ENCODE measurements around the gene CCDC50. TPM values are rescaled to one million over a fixed set of nuclear protein-coding genes. Genes with fewer than 3 reads are reported as not detected.

Gene CCDC50
- total and polyA plus RNA-seq, 2 of the 8 experiments (the other 6 are each of a cell fraction or from before 2014, with no cell fraction given): 7.3 to 19.2 TPM

GRCh38 chr3:191352014-191352413, 22.8 kb downstream of the CCDC50 start:
- no peaks in the 10 kb centered on the region for H3K79me1 ChIP-seq (ENCODE audit: low read depth, low read length)
- no peak overlapping the region for H3K23ac ChIP-seq (ENCODE audit: insufficient read length)
- no peaks in the 10 kb centered on the region for H3K27me3 ChIP-seq (replicated peaks in 1 of 4; ENCODE audit: control insufficient read depth in 3 of 4, extremely low read depth in 1 of 4, insufficient read depth in 3 of 4, low read length in 3 of 4)
- ChIA-PET CTCF (ENCODE audit: partially characterized antibody) (no interaction called here), POLR2A (ENCODE audit: partially characterized antibody) (no interaction called here)
- no peak overlapping the region for H3K14ac ChIP-seq (ENCODE audit: insufficient read length)
- no peak overlapping the region for H2BK5ac ChIP-seq (ENCODE audit: low read depth, low read length)
- H4K20me1 ChIP-seq (replicated peaks in 1 of 2; ENCODE audit: control insufficient read depth in 1 of 2, insufficient read depth in 2 of 2, low read length in 2 of 2): no peaks in the 10 kb centered on the region
- no peak overlapping the region for H3K4ac ChIP-seq (replicated peaks; ENCODE audit: insufficient read length, low read depth, low read length)
- no peaks in the 10 kb centered on the region for H3K9me3 ChIP-seq (ENCODE audit: insufficient read depth in 2 of 2, low read depth in 1 of 2, low read length in 1 of 2)
- no peak overlapping the region for H2BK120ac ChIP-seq (replicated peaks; ENCODE audit: low read depth, low read length)
- H3K4me1 ChIP-seq (replicated peaks in 1 of 4; ENCODE audit: control insufficient read depth in 3 of 4, insufficient read depth in 4 of 4, low read length in 3 of 4): peaks cover 0 to 2% (median under 1%) of the 10 kb centered on the region in 4 experiments; a peak in 2 of 7 replicates
- no peak overlapping the region for H2BK15ac ChIP-seq (ENCODE audit: low read length)
- no peak overlapping the region for H4K5ac ChIP-seq (ENCODE audit: insufficient read length, low read depth, low read length)
- no peak overlapping the region for H4K91ac ChIP-seq (replicated peaks; ENCODE audit: insufficient read length, low read length)
- no peak for DNase-seq (ENCODE audit: low read depth in 1 of 2, low spot score in 2 of 2)
- H3K4me3 ChIP-seq (ENCODE audit: extremely low read depth in 1 of 4, insufficient read depth in 2 of 4, low read depth in 3 of 4, low read length in 4 of 4): no peak overlapping the region
- H2BK12ac ChIP-seq (ENCODE audit: low read depth, low read length): no peak overlapping the region
- no peak overlapping the region for H2AK5ac ChIP-seq (ENCODE audit: low read depth, low read length)
- no peak overlapping the region for H3K18ac ChIP-seq (ENCODE audit: extremely low read depth, low read length)
- no peak overlapping the region for H3K4me2 ChIP-seq (ENCODE audit: insufficient read depth in 1 of 2, low read depth in 2 of 2, low read length in 2 of 2)
- no peak overlapping the region for H3K56ac ChIP-seq (replicated peaks; ENCODE audit: insufficient read length, low read depth, low read length)
- no peak overlapping the region for H2AFZ ChIP-seq (ENCODE audit: low read length)
- no CpG with 5 or more reads among the region's 1 CpG for WGBS, 2 experiments (ENCODE audit: extremely low coverage in 1 of 2, insufficient coverage in 1 of 2, insufficient read length in 1 of 2, insufficient replicate concordance in 2 of 2, low coverage in 1 of 2, low lambda C conversion rate in 2 of 2, missing lambda C conversion rate in 1 of 2)
- H3K36me3 ChIP-seq (ENCODE audit: control insufficient read depth in 2 of 4, insufficient read depth in 4 of 4, low read length in 3 of 4): no peaks in the 10 kb centered on the region
- H3K23me2 ChIP-seq (ENCODE audit: low read depth, low read length): no peaks in the 10 kb centered on the region
- no peak overlapping the region for H3K9ac ChIP-seq (replicated peaks in 1 of 4; ENCODE audit: extremely low read depth in 1 of 4, low read depth in 3 of 4, low read length in 3 of 4)
- no peak overlapping the region for H4K8ac ChIP-seq (ENCODE audit: extremely low read depth, insufficient read depth, low read length)
- H3K27ac ChIP-seq (ENCODE audit: low read depth, low read length): no peak overlapping the region
- H3K79me2 ChIP-seq (ENCODE audit: control insufficient read depth in 1 of 2, insufficient read depth in 2 of 2, low read length in 2 of 2): peaks cover 0 to 2% of the 10 kb centered on the region in 2 experiments; a peak in 1 of 4 replicates
- FAIRE-seq: no peak
- H2BK20ac ChIP-seq (ENCODE audit: low read length): no peak overlapping the region
- TF ChIP-seq TAF7 (optimal IDR thresholded peaks at IDR 0.05; ENCODE audit: borderline replicate concordance, low read depth, low read length) (no peak), KDM1A (IDR thresholded peaks at IDR 0.05; ENCODE audit: borderline replicate concordance, low read length) (no peak), NRF1 (IDR thresholded peaks at IDR 0.05; ENCODE audit: low read depth, low read length) (no peak), CREB1 (IDR thresholded peaks at IDR 0.05) (no peak), SP2 (IDR thresholded peaks at IDR 0.05; ENCODE audit: low read length) (no peak), GTF2F1 (IDR thresholded peaks at IDR 0.05; ENCODE audit: borderline replicate concordance, low read depth, low read length) (no peak), TEAD4 (IDR thresholded peaks at IDR 0.05; ENCODE audit: low read depth, low read length) (no peak), KDM5A (IDR thresholded peaks at IDR 0.05; ENCODE audit: low read length) (no peak)

Measured in H1 (cell line).